Bronchial smooth muscle cell (primary cell): Measurements from ENCODE around the gene SLC16A6. TPM values are rescaled to one million over a fixed set of nuclear protein-coding genes. Genes with fewer than 3 reads are reported as not detected.

Experiments
- total RNA-seq: library from RNA; depleted of rRNA; stranded (reverse); fragments of >200 nt; gene quantifications from 2 replicates; pipeline ENCODE4 v1.2.1, GENCODE V29; 2014

Gene SLC16A6
- total RNA-seq, result 0.09 and 0.32 TPM in 2 replicates

GRCh38 chr17:68290955-68291835 is at the start of gene SLC16A6, which contains the start of gene ARSG:
Gene SLC16A6, minus strand, starts transcription at chr17:68291127. Its CDS starts 12,807 bp downstream, at chr17:68278320.
Gene ARSG, plus strand, starts transcription at chr17:68291495. Its CDS starts 15,999 bp downstream, at chr17:68307494.

GRCh38 chr17:68247445-68248198 is 43.3 kb downstream of the SLC16A6 start, which contains the start of gene AMZ2:
Gene AMZ2, plus strand, starts transcription at chr17:68248043. Its CDS starts 2,145 bp downstream, at chr17:68250188.

Other genes with a start within 250 kb of the SLC16A6 start
- 64.6 and 83.1 TPM in 2 replicates for gene AMZ2, start 43.1 kb downstream of the SLC16A6 start, total RNA-seq
- gene ARSG, start 368 bp upstream of the SLC16A6 start, total RNA-seq, result 1.2 and 1.9 TPM in 2 replicates
- gene WIPI1, start 166.4 kb upstream of the SLC16A6 start, total RNA-seq, result 192 and 267 TPM in 2 replicates
- gene PRKAR1A, start 221.3 kb upstream of the SLC16A6 start, total RNA-seq, result 350 and 543 TPM in 2 replicates